Panc1 (cell line): ENCODE results near the gene MMP14. TPM values are rescaled to one million over a fixed set of nuclear protein-coding genes. Genes with fewer than 3 reads are reported as not detected.

Experiments
- ATAC-seq: fragments of 200-7000 bp; cut with Tn5 transposase; 2 replicates; pipeline ENCODE4 v1.9.1; 2020; ENCODE audit warnings: mild to moderate bottlenecking, moderate library complexity
- BruUV-seq: library from RNA; stranded (reverse); fragments of 400-500 nt; replicated peaks from 2 replicates; lab custom pipeline; 2021; lab: Mats Ljungman, UMichigan
- CTCF ChIA-PET: fragments of 300-600 bp; sonication (Branson Sonifier 250); formaldehyde crosslinking; loops from one replicate; lab custom pipeline; 2022; ENCODE audit warnings: antibody characterized with exemption; lab: Charles Lee
- POLR2A ChIA-PET: fragments of 300-600 bp; sonication (Branson Sonifier 250); formaldehyde crosslinking; loops from one replicate; lab custom pipeline; 2022; ENCODE audit warnings: antibody characterized with exemption; lab: Charles Lee
- DNase-seq: peaks from one replicate; pipeline ENCODE4 v3.0.0-alpha.2; 2010; ENCODE audit warnings: low read depth, low spot score
- H3K27ac ChIP-seq: 2 replicates; pipeline ENCODE4 v1.5.1; 2011; ENCODE audit warnings: mild to moderate bottlenecking, low read length, inconsistent platforms
- H3K27me3 ChIP-seq: fragments of 200-500 bp; sonication (Bioruptor generic); 2 replicates; pipeline ENCODE4 v1.6.0; 2014; ENCODE audit warnings: low read length, inconsistent platforms; ENCODE audit not compliant: control insufficient read depth, insufficient read depth
- H3K36me3 ChIP-seq: fragments of 200-500 bp; sonication (Bioruptor generic); 2 replicates; pipeline ENCODE4 v1.5.1; 2014; ENCODE audit warnings: inconsistent platforms, mild to moderate bottlenecking, low read length, moderate library complexity; ENCODE audit not compliant: control insufficient read depth, insufficient read depth
- H3K4me1 ChIP-seq: 2 replicates; pipeline ENCODE4 v1.5.1; 2011; ENCODE audit warnings: inconsistent platforms, mild to moderate bottlenecking, low read length, moderate library complexity; ENCODE audit not compliant: control insufficient read depth, insufficient read depth
- H3K4me3 ChIP-seq, 2 experiments: 2 replicates each; pipeline ENCODE4 v1.5.1; 2011 to 2012; ENCODE audit warnings: low read depth in 2 of 2, low read length in 2 of 2, mild to moderate bottlenecking in 2 of 2, inconsistent platforms in 1 of 2, moderate library complexity in 1 of 2
- H3K9me3 ChIP-seq: fragments of 200-500 bp; sonication (Bioruptor generic); 2 replicates; pipeline ENCODE4 v1.5.1; 2014; ENCODE audit warnings: low read depth, mild to moderate bottlenecking, inconsistent platforms, low read length, moderate library complexity; ENCODE audit not compliant: control insufficient read depth, insufficient read depth
- CTCF ChIP-seq: fragments of 450-650 bp; IDR thresholded peaks from 2 replicates; pipeline ENCODE4 v1.5.1; 2017; ENCODE audit warnings: mild to moderate bottlenecking
- POLR2AphosphoS5 ChIP-seq: IDR thresholded peaks from 2 replicates; pipeline ENCODE4 v1.6.1; 2012; ENCODE audit warnings: mild to moderate bottlenecking, low read depth, low read length, moderate library complexity
- SIN3A ChIP-seq: IDR thresholded peaks from 2 replicates; pipeline ENCODE4 v1.6.1; 2012; ENCODE audit warnings: low read depth, mild to moderate bottlenecking, low read length, moderate library complexity, borderline replicate concordance; ENCODE audit not compliant: insufficient read depth
- TCF7L2 ChIP-seq: IDR thresholded peaks from 2 replicates; pipeline ENCODE4 v1.6.1; 2011; ENCODE audit warnings: mild to moderate bottlenecking, low read depth, low read length, inconsistent platforms
- in situ Hi-C: cut with HindIII; loops from 2 replicates; pipeline ENCODE4 v1.10.0; 2016; ENCODE audit warnings: low sequenced_read_pairs, low pct_unique_long_range_greater_than_20kb
- intact Hi-C: fragments of 100-400 bp; cut with micrococcal nuclease; formaldehyde crosslinking; loops from one replicate; pipeline ENCODE4 v1.10.0; 2022; ENCODE audit not compliant: unreplicated experiment
- total RNA-seq: library from RNA; stranded (reverse); gene quantifications from one replicate; pipeline ENCODE4 v1.2.1, GENCODE V29; 2021; ENCODE audit not compliant: unreplicated experiment
- TF ChIP-seq, protein P1 (sequence below), 2 experiments: IDR thresholded peaks; 2 replicates each; pipeline ENCODE4 v1.6.1; 2011 to 2012; ENCODE audit warnings: low read depth in 2 of 2, control low read depth in 1 of 2, low read length in 1 of 2, mild to moderate bottlenecking in 1 of 2, moderate library complexity in 1 of 2; ENCODE audit not compliant: insufficient read depth in 1 of 2

MMP14 gene
- total RNA-seq, 1 experiment from 2014 or later, result 32.9 TPM

- no peaks in the 10 kb centered on the region for H3K27me3 ChIP-seq
- no TSS peak for BruUV-seq
- H3K9me3 ChIP-seq, result no peaks in the 10 kb centered on the region
- no peak overlapping the region for H3K4me3 ChIP-seq
- peaks cover 3% of the 10 kb centered on the region for H3K4me1 ChIP-seq
- DNase-seq (no peak), ATAC-seq (no peak)
- ChIA-PET POLR2A (no interaction called here), CTCF (no interaction called here)
- peaks cover 5% of the 10 kb centered on the region for H3K36me3 ChIP-seq
- intact Hi-C loops, result no loop called here
- in situ Hi-C loops, result no loop called here
- H3K27ac ChIP-seq, result no peak overlapping the region
- TF ChIP-seq TCF7L2 (no peak), SIN3A (no peak), CTCF (no peak), POLR2AphosphoS5 (no peak)
- TF ChIP-seq, protein P1, sequence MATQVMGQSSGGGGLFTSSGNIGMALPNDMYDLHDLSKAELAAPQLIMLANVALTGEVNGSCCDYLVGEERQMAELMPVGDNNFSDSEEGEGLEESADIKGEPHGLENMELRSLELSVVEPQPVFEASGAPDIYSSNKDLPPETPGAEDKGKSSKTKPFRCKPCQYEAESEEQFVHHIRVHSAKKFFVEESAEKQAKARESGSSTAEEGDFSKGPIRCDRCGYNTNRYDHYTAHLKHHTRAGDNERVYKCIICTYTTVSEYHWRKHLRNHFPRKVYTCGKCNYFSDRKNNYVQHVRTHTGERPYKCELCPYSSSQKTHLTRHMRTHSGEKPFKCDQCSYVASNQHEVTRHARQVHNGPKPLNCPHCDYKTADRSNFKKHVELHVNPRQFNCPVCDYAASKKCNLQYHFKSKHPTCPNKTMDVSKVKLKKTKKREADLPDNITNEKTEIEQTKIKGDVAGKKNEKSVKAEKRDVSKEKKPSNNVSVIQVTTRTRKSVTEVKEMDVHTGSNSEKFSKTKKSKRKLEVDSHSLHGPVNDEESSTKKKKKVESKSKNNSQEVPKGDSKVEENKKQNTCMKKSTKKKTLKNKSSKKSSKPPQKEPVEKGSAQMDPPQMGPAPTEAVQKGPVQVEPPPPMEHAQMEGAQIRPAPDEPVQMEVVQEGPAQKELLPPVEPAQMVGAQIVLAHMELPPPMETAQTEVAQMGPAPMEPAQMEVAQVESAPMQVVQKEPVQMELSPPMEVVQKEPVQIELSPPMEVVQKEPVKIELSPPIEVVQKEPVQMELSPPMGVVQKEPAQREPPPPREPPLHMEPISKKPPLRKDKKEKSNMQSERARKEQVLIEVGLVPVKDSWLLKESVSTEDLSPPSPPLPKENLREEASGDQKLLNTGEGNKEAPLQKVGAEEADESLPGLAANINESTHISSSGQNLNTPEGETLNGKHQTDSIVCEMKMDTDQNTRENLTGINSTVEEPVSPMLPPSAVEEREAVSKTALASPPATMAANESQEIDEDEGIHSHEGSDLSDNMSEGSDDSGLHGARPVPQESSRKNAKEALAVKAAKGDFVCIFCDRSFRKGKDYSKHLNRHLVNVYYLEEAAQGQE (IDR thresholded peaks at IDR 0.05; ENCODE audit: insufficient read depth in 1 of 2, low read depth in 2 of 2, low read length in 1 of 2), result no peak
Observed at GRCh38 chr14:22835505-22835904, 880 bp upstream of the MMP14 start.

DNA sequence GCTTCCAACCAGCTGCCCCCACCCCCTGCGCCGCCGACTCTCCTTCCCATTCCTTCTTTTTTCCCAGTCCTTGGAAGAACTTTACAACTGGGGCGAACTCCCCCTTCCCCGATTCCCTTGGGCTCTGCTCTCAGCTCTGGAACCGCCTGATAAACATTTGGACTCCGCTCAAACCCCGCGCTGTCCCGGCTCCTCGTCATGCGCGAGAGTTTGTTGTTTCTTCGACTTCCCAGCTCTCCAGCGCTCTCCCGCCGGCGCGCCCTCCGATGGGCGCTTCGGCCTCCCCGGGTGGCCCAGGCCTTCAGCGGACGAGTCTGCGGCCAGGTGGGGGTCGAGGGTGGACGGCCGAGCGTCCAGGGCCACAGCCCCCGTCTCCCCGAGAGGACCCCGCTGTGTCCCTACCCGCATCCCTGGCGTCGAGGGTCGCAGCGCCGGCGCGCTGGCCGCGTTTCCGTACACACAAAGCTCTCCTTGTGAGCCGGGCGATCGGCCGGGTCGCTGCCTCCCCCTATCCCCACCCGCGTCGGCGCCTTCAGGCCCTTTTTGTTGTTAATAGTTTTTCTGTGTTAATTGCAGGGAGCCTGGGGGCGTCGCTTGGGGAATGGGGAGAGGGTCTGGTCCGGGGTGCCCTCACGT lies 847 bp downstream of the MMP14 start:
- DNase-seq (no peak), ATAC-seq (peak; percentile 80)
- Histone ChIP-seq H3K27ac (peak overlapping the region; percentile 68), H3K4me1 (no peaks in the 10 kb centered on the region; the same call in none of the 2 replicates), H3K36me3 (peaks cover 2% of the 10 kb centered on the region; the same call in 1 of the 2 replicates), H3K4me3 (peak overlapping the region; percentile 62 to 76), H3K9me3 (no peaks in the 10 kb centered on the region), H3K27me3 (no peaks in the 10 kb centered on the region)
- TF ChIP-seq POLR2AphosphoS5 (no peak), CTCF (no peak), TCF7L2 (no peak), SIN3A (no peak)
- TF ChIP-seq, protein P1 (IDR thresholded peaks at IDR 0.05; ENCODE audit: insufficient read depth in 1 of 2, low read depth in 2 of 2, low read length in 1 of 2), result no peak
- CTCF ChIA-PET, result interaction anchor here (0.6 to 1.0 kb wide), 3 partner anchors 14 to 462 kb away, joined by 3 to 9 read pairs (median 6); no protein-coding TSS in a partner anchor
- intact Hi-C loops, result no loop called here
- no TSS peak for BruUV-seq
- in situ Hi-C loops, result no loop called here
- POLR2A ChIA-PET, result interaction anchor here (0.6 to 1.4 kb wide), 4 partner anchors 13 to 469 kb away, joined by 3 to 9 read pairs (median 4); no protein-coding TSS in a partner anchor
